Keratinocyte (primary cell): ENCODE measurements around the gene N4BP2L1. TPM values are rescaled to one million over a fixed set of nuclear protein-coding genes. Genes with fewer than 3 reads are reported as not detected.

Experiments
- DNase-seq: peaks from one replicate; pipeline ENCODE4 v3.0.0-alpha.2; 2011; ENCODE audit warnings: low read depth, missing footprints, low spot score
- FAIRE-seq: peaks from 2 replicates; lab custom pipeline; 2011; peaks lifted over from hg19 to GRCh38; lab: Jason Lieb, UNC
- H2AFZ ChIP-seq: 2 replicates; pipeline ENCODE4 v1.6.0; 2012; ENCODE audit warnings: low read length, control low read depth, inconsistent platforms; ENCODE audit not compliant: control insufficient read depth
- H3K27ac ChIP-seq: 2 replicates; pipeline ENCODE4 v1.5.1; 2011; ENCODE audit warnings: low read length; ENCODE audit not compliant: control insufficient read depth, insufficient read depth
- H3K27me3 ChIP-seq: 3 replicates; pipeline ENCODE4 v1.6.0; 2011; ENCODE audit warnings: low read length; ENCODE audit not compliant: control insufficient read depth, insufficient read depth; ENCODE audit errors: extremely low read depth
- H3K36me3 ChIP-seq, 2 experiments: 2 replicates in 1 of 2; 3 replicates in 1 of 2; pipeline ENCODE4 v1.5.1; 2011; ENCODE audit warnings: low read length in 2 of 2, mild to moderate bottlenecking in 1 of 2; ENCODE audit not compliant: control insufficient read depth in 2 of 2, insufficient read depth in 2 of 2; ENCODE audit errors: extremely low read depth in 1 of 2
- H3K4me1 ChIP-seq: 3 replicates; pipeline ENCODE4 v1.5.1; 2011; ENCODE audit warnings: low read length; ENCODE audit not compliant: control insufficient read depth, insufficient read depth; ENCODE audit errors: extremely low read depth
- H3K4me2 ChIP-seq: 3 replicates; pipeline ENCODE4 v1.6.0; 2011; ENCODE audit warnings: low read depth, low read length; ENCODE audit not compliant: control insufficient read depth, insufficient read depth; ENCODE audit errors: extremely low read depth
- H3K4me3 ChIP-seq, 3 experiments: fragments of 200-600 bp in 1 of 3; sonication (generic) in 1 of 3; 2 replicates in 2 of 3; 3 replicates in 1 of 3; pipeline ENCODE4 v1.5.1; 2011 to 2016; ENCODE audit warnings: low read length in 3 of 3, mild to moderate bottlenecking in 3 of 3, control low read depth in 2 of 3, inconsistent platforms in 1 of 3, low read depth in 1 of 3, mixed read lengths in 1 of 3, mixed run types in 1 of 3, moderate library complexity in 1 of 3; ENCODE audit not compliant: control insufficient read depth in 2 of 3, insufficient read depth in 2 of 3; ENCODE audit errors: extremely low read depth in 1 of 3
- H3K79me2 ChIP-seq: 2 replicates; pipeline ENCODE4 v1.6.0; 2012; ENCODE audit warnings: low read length; ENCODE audit not compliant: control insufficient read depth, insufficient read depth
- H3K9ac ChIP-seq: 3 replicates; pipeline ENCODE4 v1.6.0; 2011; ENCODE audit warnings: low read length; ENCODE audit not compliant: control insufficient read depth, insufficient read depth; ENCODE audit errors: extremely low read depth
- H3K9me1 ChIP-seq: 3 replicates; pipeline ENCODE4 v1.6.0; 2011; ENCODE audit warnings: low read length; ENCODE audit not compliant: control insufficient read depth, insufficient read depth; ENCODE audit errors: extremely low read depth
- H3K9me3 ChIP-seq: 2 replicates; pipeline ENCODE4 v1.5.1; 2012; ENCODE audit warnings: low read depth, low read length; ENCODE audit not compliant: control insufficient read depth
- H4K20me1 ChIP-seq: 3 replicates; pipeline ENCODE4 v1.6.0; 2011; ENCODE audit warnings: low read length; ENCODE audit not compliant: control insufficient read depth, insufficient read depth; ENCODE audit errors: extremely low read depth
- EZH2 ChIP-seq: IDR thresholded peaks from one replicate; pipeline ENCODE4 v1.6.1; 2012; ENCODE audit warnings: inconsistent platforms, mild to moderate bottlenecking, low read length, moderate library complexity
- dilution Hi-C: fragments of 300-500 bp; cut with MboI; formaldehyde crosslinking; loops from one replicate; pipeline ENCODE4 v1.7.0; 2020; ENCODE audit warnings: low sequenced_read_pairs; ENCODE audit not compliant: extremely low pct_ligation_motif_present
- polyA plus RNA-seq, 5 experiments: library from polyadenylated mRNA; depleted of rRNA in 3 of 5; stranded (reverse) in 3 of 5; stranded (forward) in 1 of 5; unstranded in 1 of 5; fragments of >200 nt; gene quantifications; 1 replicate in 1 of 5; 2 replicates in 3 of 5; 3 replicates in 1 of 5; pipeline versions ENCODE4 v1.2.1 to v1.2.3, GENCODE V29; 2011 to 2012; ENCODE audit warnings: missing spikeins in 2 of 5, low read depth in 1 of 5, low replicate concordance in 1 of 5
- TF ChIP-seq, protein P1 (sequence below), 3 experiments: IDR thresholded peaks in 1 of 3; conservative IDR thresholded peaks in 1 of 3; optimal IDR thresholded peaks in 1 of 3; 2 replicates in 2 of 3; 3 replicates in 1 of 3; pipeline versions ENCODE3 to v1.5.1; 2011; ENCODE audit warnings: low read length in 3 of 3, mild to moderate bottlenecking in 3 of 3, moderate library complexity in 2 of 3, control low read depth in 1 of 3, inconsistent platforms in 1 of 3; ENCODE audit not compliant: insufficient read depth in 2 of 3; ENCODE audit errors: extremely low read depth in 1 of 3

The N4BP2L1 gene
- polyA plus RNA-seq, 1 donor (not counting 4 experiments of a cell fraction or from before 2014, with no cell fraction given) = 1.3 TPM

DNA sequence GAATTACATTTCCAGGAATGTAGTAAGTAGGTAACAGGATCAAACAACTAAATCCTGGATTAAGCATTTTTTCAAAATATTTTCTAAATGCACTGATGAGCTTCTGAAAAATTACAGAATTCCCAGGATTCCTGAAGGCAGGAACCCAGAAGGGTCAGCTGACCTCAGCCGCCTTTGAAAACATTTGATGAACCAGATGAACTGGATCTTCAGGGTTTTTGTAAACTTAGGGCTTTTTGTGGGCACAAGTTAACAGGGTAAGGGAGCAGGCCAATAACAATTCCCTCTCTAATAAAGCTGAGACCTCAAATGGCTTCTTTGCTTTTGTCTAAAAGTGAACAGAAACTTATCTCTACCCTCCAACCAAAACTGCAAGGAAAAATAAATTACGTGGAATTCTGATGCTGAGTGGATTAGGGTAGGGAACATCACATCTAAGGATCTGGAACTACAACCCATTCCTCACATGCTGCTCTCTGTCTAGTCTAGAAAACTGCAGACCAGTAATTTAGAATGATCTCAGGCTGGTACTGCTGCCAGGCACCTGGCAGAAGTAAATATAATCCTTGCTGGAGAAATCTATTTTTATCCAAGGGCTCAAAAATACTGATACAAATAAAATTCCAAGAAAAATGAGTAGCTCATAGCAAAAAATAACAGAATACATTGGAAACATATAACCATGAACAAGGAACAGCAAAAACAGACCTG lies 48.2 kb upstream of the N4BP2L1 start:
- Histone ChIP-seq H4K20me1 (no peaks in the 10 kb centered on the region), H3K4me1 (no peaks in the 10 kb centered on the region), H3K4me2 (no peak overlapping the region), H3K79me2 (no peaks in the 10 kb centered on the region), H3K27me3 (no peaks in the 10 kb centered on the region), H3K27ac (no peak overlapping the region), H3K9me3 (no peaks in the 10 kb centered on the region), H3K9ac (no peak overlapping the region), H3K4me3 (no peak overlapping the region), H3K36me3 (peaks cover 0 to 4% of the 10 kb centered on the region in 2 experiments), H3K9me1 (no peaks in the 10 kb centered on the region), H2AFZ (no peak overlapping the region)
- DNase-seq (no peak), FAIRE-seq (no peak)
- TF ChIP-seq, protein P1, sequence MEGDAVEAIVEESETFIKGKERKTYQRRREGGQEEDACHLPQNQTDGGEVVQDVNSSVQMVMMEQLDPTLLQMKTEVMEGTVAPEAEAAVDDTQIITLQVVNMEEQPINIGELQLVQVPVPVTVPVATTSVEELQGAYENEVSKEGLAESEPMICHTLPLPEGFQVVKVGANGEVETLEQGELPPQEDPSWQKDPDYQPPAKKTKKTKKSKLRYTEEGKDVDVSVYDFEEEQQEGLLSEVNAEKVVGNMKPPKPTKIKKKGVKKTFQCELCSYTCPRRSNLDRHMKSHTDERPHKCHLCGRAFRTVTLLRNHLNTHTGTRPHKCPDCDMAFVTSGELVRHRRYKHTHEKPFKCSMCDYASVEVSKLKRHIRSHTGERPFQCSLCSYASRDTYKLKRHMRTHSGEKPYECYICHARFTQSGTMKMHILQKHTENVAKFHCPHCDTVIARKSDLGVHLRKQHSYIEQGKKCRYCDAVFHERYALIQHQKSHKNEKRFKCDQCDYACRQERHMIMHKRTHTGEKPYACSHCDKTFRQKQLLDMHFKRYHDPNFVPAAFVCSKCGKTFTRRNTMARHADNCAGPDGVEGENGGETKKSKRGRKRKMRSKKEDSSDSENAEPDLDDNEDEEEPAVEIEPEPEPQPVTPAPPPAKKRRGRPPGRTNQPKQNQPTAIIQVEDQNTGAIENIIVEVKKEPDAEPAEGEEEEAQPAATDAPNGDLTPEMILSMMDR (optimal IDR thresholded peaks at IDR 0.05 in 1 of 3, IDR thresholded peaks at IDR 0.05 in 1 of 3, conservative IDR thresholded peaks at IDR 0.05 in 1 of 3; ENCODE audit: extremely low read depth in 1 of 3, insufficient read depth in 2 of 3, low read length in 3 of 3) = no peak
- TF ChIP-seq EZH2 = no peak
- dilution Hi-C loops = no loop called here

DNA sequence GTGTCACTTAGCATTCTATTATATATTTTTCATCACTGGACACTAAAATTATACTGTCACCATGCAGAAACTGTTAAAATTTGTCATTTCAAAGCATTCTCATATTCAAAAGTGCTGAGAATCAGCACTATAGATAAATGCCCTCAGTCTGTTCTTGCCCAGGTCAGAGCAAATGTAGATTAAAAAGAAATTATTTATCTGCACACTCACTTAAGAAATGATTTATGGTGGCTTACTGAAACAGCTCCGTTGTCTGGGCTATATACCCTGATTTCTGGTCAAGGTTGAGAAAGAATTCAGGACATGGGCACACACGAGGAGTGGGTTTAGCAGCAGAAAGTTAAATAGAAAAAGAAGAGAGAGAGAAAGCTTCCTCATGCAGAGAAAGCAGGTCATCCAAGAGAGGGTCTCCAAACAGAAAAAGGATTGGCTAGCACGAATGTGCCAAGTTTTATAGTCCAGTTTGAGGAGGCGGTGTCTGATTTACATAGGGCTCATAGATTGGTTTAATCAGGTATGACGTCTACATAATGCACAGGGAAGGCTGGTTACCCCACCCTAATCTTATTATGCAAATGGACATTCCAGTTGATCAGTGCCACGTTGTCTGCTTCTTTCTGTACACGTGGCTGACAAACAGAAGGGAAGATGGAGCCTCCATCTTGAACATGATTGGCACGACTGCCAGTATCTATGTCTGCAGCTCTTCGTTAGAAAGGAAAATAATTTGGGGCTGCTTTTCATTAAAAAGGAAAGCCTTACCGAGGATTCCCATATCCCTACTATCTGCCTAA lies 47.3 kb upstream of the N4BP2L1 start:
- Histone ChIP-seq H3K27ac (no peak overlapping the region), H3K9me3 (no peaks in the 10 kb centered on the region), H2AFZ (no peak overlapping the region), H3K36me3 (peaks cover 0 to 8% of the 10 kb centered on the region in 2 experiments), H3K4me2 (no peak overlapping the region), H4K20me1 (no peaks in the 10 kb centered on the region), H3K79me2 (no peaks in the 10 kb centered on the region), H3K27me3 (no peaks in the 10 kb centered on the region), H3K4me1 (no peaks in the 10 kb centered on the region), H3K9me1 (no peaks in the 10 kb centered on the region), H3K9ac (no peak overlapping the region), H3K4me3 (no peak overlapping the region)
- FAIRE-seq (no peak), DNase-seq (no peak)
- dilution Hi-C loops = no loop called here
- TF ChIP-seq EZH2 = no peak
- TF ChIP-seq, protein P1 (optimal IDR thresholded peaks at IDR 0.05 in 1 of 3, IDR thresholded peaks at IDR 0.05 in 1 of 3, conservative IDR thresholded peaks at IDR 0.05 in 1 of 3; ENCODE audit: extremely low read depth in 1 of 3, insufficient read depth in 2 of 3, low read length in 3 of 3) = no peak
